H1 (cell line): Measurements from ENCODE around the gene P2RX2. TPM values are rescaled to one million over a fixed set of nuclear protein-coding genes. Genes with fewer than 3 reads are reported as not detected.

Source experiments
- CTCF ChIA-PET: fragments of 300-600 bp; sonication (Branson Sonifier 250); formaldehyde crosslinking; loops from one replicate; lab custom pipeline; 2021; ENCODE audit not compliant: partially characterized antibody; lab: Charles Lee
- POLR2A ChIA-PET: fragments of 300-600 bp; sonication (Branson Sonifier 250); formaldehyde crosslinking; loops from one replicate; lab custom pipeline; 2021; ENCODE audit warnings: inconsistent platforms; ENCODE audit not compliant: partially characterized antibody; lab: Charles Lee
- DNase-seq, 2 experiments: peaks; one replicate each; pipeline versions ENCODE4 v3.0.0 to v3.0.0-alpha.2; 2010 to 2022; ENCODE audit warnings: low spot score in 2 of 2, low read depth in 1 of 2, mixed read lengths in 1 of 2
- FAIRE-seq: peaks from 2 replicates; lab custom pipeline; 2011; peaks lifted over from hg19 to GRCh38; lab: Jason Lieb, UNC
- H2AFZ ChIP-seq: 2 replicates; pipeline ENCODE4 v1.8.1; 2012; ENCODE audit warnings: low read length, inconsistent platforms
- H2AK5ac ChIP-seq: 2 replicates; pipeline ENCODE4 v1.6.1; 2013; ENCODE audit warnings: low read depth, low read length
- H2BK120ac ChIP-seq: replicated peaks from 2 replicates; pipeline ENCODE3; 2013; ENCODE audit warnings: low read depth, low read length, inconsistent platforms
- H2BK12ac ChIP-seq: 2 replicates; pipeline ENCODE4 v1.6.1; 2013; ENCODE audit warnings: low read depth, low read length
- H2BK15ac ChIP-seq: 2 replicates; pipeline ENCODE4 v1.6.1; 2013; ENCODE audit warnings: low read length
- H2BK20ac ChIP-seq: 2 replicates; pipeline ENCODE4 v1.6.1; 2013; ENCODE audit warnings: low read length
- H2BK5ac ChIP-seq: 2 replicates; pipeline ENCODE4 v1.6.1; 2013; ENCODE audit warnings: low read depth, low read length
- H3K14ac ChIP-seq: 2 replicates; pipeline ENCODE4 v1.6.1; 2013; ENCODE audit warnings: inconsistent platforms; ENCODE audit not compliant: insufficient read length
- H3K18ac ChIP-seq: 2 replicates; pipeline ENCODE4 v1.6.1; 2013; ENCODE audit warnings: low read length; ENCODE audit errors: extremely low read depth
- H3K23ac ChIP-seq: 2 replicates; pipeline ENCODE4 v1.6.1; 2013; ENCODE audit warnings: inconsistent platforms; ENCODE audit not compliant: insufficient read length
- H3K23me2 ChIP-seq: 2 replicates; pipeline ENCODE4 v1.6.1; 2013; ENCODE audit warnings: low read depth, low read length
- H3K27ac ChIP-seq: 2 replicates; pipeline ENCODE4 v1.6.1; 2011; ENCODE audit warnings: low read depth, low read length, inconsistent platforms
- H3K27me3 ChIP-seq, 4 experiments: replicated peaks in 1 of 4; 1 replicate in 1 of 4; 2 replicates in 3 of 4; pipeline versions ENCODE4 v1.6.1 to v1.8.1; 2011 to 2013; ENCODE audit warnings: low read length in 3 of 4, mild to moderate bottlenecking in 3 of 4, inconsistent platforms in 2 of 4, mixed read lengths in 2 of 4, moderate library complexity in 1 of 4; ENCODE audit not compliant: control insufficient read depth in 3 of 4, insufficient read depth in 3 of 4; ENCODE audit errors: extremely low read depth in 1 of 4
- H3K36me3 ChIP-seq, 4 experiments: 2 replicates each; pipeline versions ENCODE4 v1.6.1 to v1.8.1; 2011 to 2013; ENCODE audit warnings: mild to moderate bottlenecking in 4 of 4, low read length in 3 of 4, moderate library complexity in 2 of 4, control low read depth in 1 of 4, inconsistent platforms in 1 of 4; ENCODE audit not compliant: insufficient read depth in 4 of 4, control insufficient read depth in 2 of 4
- H3K4ac ChIP-seq: replicated peaks from 2 replicates; pipeline ENCODE3; 2013; ENCODE audit warnings: low read length, low read depth, mixed read lengths, inconsistent platforms; ENCODE audit not compliant: insufficient read length
- H3K4me1 ChIP-seq, 4 experiments: replicated peaks in 1 of 4; 1 replicate in 1 of 4; 2 replicates in 3 of 4; pipeline versions ENCODE4 v1.6.1 to v1.8.1; 2011 to 2013; ENCODE audit warnings: low read length in 3 of 4, inconsistent platforms in 2 of 4, mixed read lengths in 1 of 4; ENCODE audit not compliant: insufficient read depth in 4 of 4, control insufficient read depth in 3 of 4
- H3K4me2 ChIP-seq, 2 experiments: 2 replicates each; pipeline versions ENCODE4 v1.6.1 to v1.8.1; 2011 to 2013; ENCODE audit warnings: low read depth in 2 of 2, low read length in 2 of 2, control low read depth in 1 of 2, inconsistent platforms in 1 of 2, mild to moderate bottlenecking in 1 of 2; ENCODE audit not compliant: insufficient read depth in 1 of 2
- H3K4me3 ChIP-seq, 4 experiments: fragments of 200-600, 300-600 bp in 1 of 4; sonication (generic), shearing (Covaris generic), sonication (Bioruptor Twin) in 1 of 4; 2 replicates each; pipeline versions ENCODE4 v1.5.1 to v1.8.1; 2011 to 2016; ENCODE audit warnings: low read length in 4 of 4, low read depth in 3 of 4, control low read depth in 2 of 4, inconsistent platforms in 2 of 4, mild to moderate bottlenecking in 2 of 4, mixed read lengths in 1 of 4, moderate library complexity in 1 of 4; ENCODE audit not compliant: insufficient read depth in 2 of 4; ENCODE audit errors: extremely low read depth in 1 of 4
- H3K56ac ChIP-seq: replicated peaks from 2 replicates; pipeline ENCODE3; 2013; ENCODE audit warnings: low read depth, mild to moderate bottlenecking, mixed read lengths, low read length, inconsistent platforms; ENCODE audit not compliant: insufficient read length
- H3K79me1 ChIP-seq: 2 replicates; pipeline ENCODE4 v1.6.1; 2013; ENCODE audit warnings: low read depth, low read length, control low read depth
- H3K79me2 ChIP-seq, 2 experiments: 2 replicates each; pipeline versions ENCODE4 v1.6.1 to v1.8.1; 2012 to 2013; ENCODE audit warnings: low read length in 2 of 2, mild to moderate bottlenecking in 2 of 2, inconsistent platforms in 1 of 2; ENCODE audit not compliant: insufficient read depth in 2 of 2, control insufficient read depth in 1 of 2
- H3K9ac ChIP-seq, 4 experiments: replicated peaks in 1 of 4; 1 replicate in 1 of 4; 2 replicates in 3 of 4; pipeline versions ENCODE4 v1.6.1 to v1.8.1; 2011 to 2013; ENCODE audit warnings: low read depth in 3 of 4, low read length in 3 of 4, control low read depth in 2 of 4, mild to moderate bottlenecking in 2 of 4, moderate library complexity in 2 of 4, inconsistent platforms in 1 of 4; ENCODE audit errors: extremely low read depth in 1 of 4
- H3K9me3 ChIP-seq, 2 experiments: 2 replicates each; pipeline versions ENCODE4 v1.6.1 to v1.8.1; 2012 to 2013; ENCODE audit warnings: mild to moderate bottlenecking in 2 of 2, moderate library complexity in 2 of 2, control low read depth in 1 of 2, inconsistent platforms in 1 of 2, low read depth in 1 of 2, low read length in 1 of 2, mixed read lengths in 1 of 2; ENCODE audit not compliant: insufficient read depth in 2 of 2
- H4K20me1 ChIP-seq, 2 experiments: replicated peaks in 1 of 2; 2 replicates each; pipeline versions ENCODE3 to v1.8.1; 2011 to 2013; ENCODE audit warnings: inconsistent platforms in 2 of 2, low read length in 2 of 2, mild to moderate bottlenecking in 1 of 2; ENCODE audit not compliant: insufficient read depth in 2 of 2, control insufficient read depth in 1 of 2
- H4K5ac ChIP-seq: 2 replicates; pipeline ENCODE4 v1.6.1; 2013; ENCODE audit warnings: low read length, low read depth, mixed read lengths, inconsistent platforms; ENCODE audit not compliant: insufficient read length
- H4K8ac ChIP-seq: 2 replicates; pipeline ENCODE4 v1.8.0; 2013; ENCODE audit warnings: mild to moderate bottlenecking, moderate library complexity, low read length, inconsistent platforms; ENCODE audit not compliant: insufficient read depth; ENCODE audit errors: extremely low read depth
- H4K91ac ChIP-seq: replicated peaks from 2 replicates; pipeline ENCODE3; 2013; ENCODE audit warnings: low read length, mixed read lengths, inconsistent platforms; ENCODE audit not compliant: insufficient read length
- BACH1 ChIP-seq: IDR thresholded peaks from 2 replicates; pipeline ENCODE4 v1.6.1; 2012; ENCODE audit warnings: low read length, improper control_type of control experiment
- BRCA1 ChIP-seq: IDR thresholded peaks from 2 replicates; pipeline ENCODE4 v1.6.1; 2012; ENCODE audit warnings: low read depth, low read length, improper control_type of control experiment
- CBX5 ChIP-seq: fragments of 300-800, 300-1000 bp; sonication (generic); IDR thresholded peaks from 2 replicates; pipeline ENCODE4 v1.7.1; 2016; ENCODE audit warnings: antibody characterized with exemption, low read length, low read depth
- CHD1 ChIP-seq: IDR thresholded peaks from 2 replicates; pipeline ENCODE4 v1.6.1; 2012; ENCODE audit warnings: low read depth, low read length, improper control_type of control experiment
- CTBP2 ChIP-seq: IDR thresholded peaks from 2 replicates; pipeline ENCODE4 v1.7.0; 2011; ENCODE audit warnings: borderline replicate concordance, mild to moderate bottlenecking, moderate library complexity, mixed read lengths, low read length; ENCODE audit not compliant: insufficient read depth, insufficient read length
- GTF2F1 ChIP-seq: IDR thresholded peaks from 2 replicates; pipeline ENCODE4 v1.6.1; 2012; ENCODE audit warnings: low read depth, low read length, improper control_type of control experiment, borderline replicate concordance
- NRF1 ChIP-seq: IDR thresholded peaks from 2 replicates; pipeline ENCODE4 v1.6.1; 2011; ENCODE audit warnings: mild to moderate bottlenecking, low read depth, low read length, improper control_type of control experiment
- PHF8 ChIP-seq: fragments of 200-600 bp; sonication (generic); conservative IDR thresholded peaks from 2 replicates; pipeline ENCODE4 v1.7.1; 2012; ENCODE audit warnings: low read depth, mild to moderate bottlenecking, inconsistent platforms, low read length, moderate library complexity
- SIN3A ChIP-seq, 2 experiments: IDR thresholded peaks in 1 of 2; conservative IDR thresholded peaks in 1 of 2; 2 replicates each; pipeline ENCODE4 v1.6.1; 2011 to 2012; ENCODE audit warnings: low read length in 2 of 2, improper control_type of control experiment in 1 of 2, low read depth in 1 of 2, mild to moderate bottlenecking in 1 of 2
- SIX5 ChIP-seq: IDR thresholded peaks from 2 replicates; pipeline ENCODE4 v1.6.1; 2011; ENCODE audit warnings: mild to moderate bottlenecking, low read depth, low read length
- SP2 ChIP-seq: IDR thresholded peaks from 2 replicates; pipeline ENCODE4 v1.6.1; 2012; ENCODE audit warnings: mild to moderate bottlenecking, low read length, inconsistent platforms
- SP4 ChIP-seq: IDR thresholded peaks from 2 replicates; pipeline ENCODE4 v1.6.1; 2012; ENCODE audit warnings: low read length, inconsistent platforms
- SUZ12 ChIP-seq: fragments of 200-600 bp; sonication (generic); IDR thresholded peaks from 2 replicates; pipeline ENCODE4 v1.6.1; 2012; ENCODE audit warnings: mild to moderate bottlenecking, inconsistent platforms, low read length, moderate library complexity, mixed read lengths
- TEAD4 ChIP-seq: IDR thresholded peaks from 2 replicates; pipeline ENCODE4 v1.6.1; 2012; ENCODE audit warnings: low read depth, low read length, inconsistent platforms, mixed read lengths
- WGBS, 2 experiments: shearing (Covaris generic) in 1 of 2; methylation state at CpG; one replicate each; pipeline versions ENCODE4 v1.1.6 to v1.1.7; 2013 to 2015; ENCODE audit warnings: low lambda C conversion rate in 2 of 2, mixed read lengths in 2 of 2, inconsistent platforms in 1 of 2, low coverage in 1 of 2, missing lambda C conversion rate in 1 of 2; ENCODE audit not compliant: insufficient replicate concordance in 2 of 2, insufficient coverage in 1 of 2, insufficient read length in 1 of 2; ENCODE audit errors: extremely low coverage in 1 of 2, missing lambda C conversion rate in 1 of 2; 5-methylcytosine and 5-hydroxymethylcytosine counted together
- polyA plus RNA-seq, 7 experiments: library from polyadenylated mRNA; depleted of rRNA in 3 of 7; stranded (reverse) in 5 of 7; unstranded in 2 of 7; fragments of >200 nt in 5 of 7; fragments of 200-250 nt in 2 of 7; gene quantifications; 1 replicate in 5 of 7; 2 replicates in 1 of 7; 4 replicates in 1 of 7; pipeline versions ENCODE4 v1.2.1 to v1.2.3, GENCODE V29; 2011 to 2013; ENCODE audit warnings: missing spikeins in 2 of 7, mixed read lengths in 2 of 7
- total RNA-seq: library from RNA; stranded (reverse); fragmentation: NEBNext Ultra II Directional; extraction: Animal tissue kit (Norgen Biotek cat#: 25700); gene quantifications from 2 replicates; pipeline ENCODE4 v1.2.1, GENCODE V29; 2021
- TF ChIP-seq, protein P1 (sequence below): IDR thresholded peaks from 2 replicates; pipeline ENCODE4 v1.6.1; 2012; ENCODE audit warnings: inconsistent platforms

The P2RX2 gene
- total and polyA plus RNA-seq, 2 of the 8 experiments (the other 6 are each of a cell fraction or from before 2014, with no cell fraction given), result 0.84 to 2.2 TPM

DNA sequence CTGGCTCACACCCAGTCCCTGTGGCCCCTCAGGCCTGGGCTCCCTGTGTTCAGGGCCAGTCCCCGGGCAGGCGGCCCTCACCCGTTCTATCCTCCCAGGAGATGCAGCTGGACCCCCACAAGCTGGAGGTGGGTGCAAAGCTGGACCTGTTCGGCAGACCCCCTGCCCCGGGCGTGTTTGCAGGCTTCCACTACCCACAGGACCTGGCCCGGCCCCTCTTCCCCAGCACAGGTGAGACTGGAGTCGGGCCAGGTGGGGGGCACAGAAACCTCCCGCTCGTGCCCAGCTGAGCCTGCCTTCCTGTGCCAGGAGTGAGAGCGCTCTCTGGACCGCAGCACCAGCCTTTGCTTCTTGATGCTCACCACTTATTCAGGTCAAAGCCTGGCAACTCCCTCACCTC lies 41.9 kb upstream of the P2RX2 start:
- H3K36me3 ChIP-seq, result peaks cover 3 to 52% (median 19%) of the 10 kb centered on the region in 4 experiments; a peak in 7 of 8 replicates
- TF ChIP-seq SP4 (no peak), GTF2F1 (no peak), SP2 (no peak), PHF8 (no peak), CHD1 (no peak), NRF1 (no peak), TEAD4 (no peak), BACH1 (no peak), CBX5 (no peak), SIN3A (conservative IDR thresholded peaks at IDR 0.05 in 1 of 2, IDR thresholded peaks at IDR 0.05 in 1 of 2; ENCODE audit: low read depth in 1 of 2, low read length in 2 of 2) (no peak), CTBP2 (no peak), BRCA1 (no peak), SIX5 (no peak), SUZ12 (no peak)
- TF ChIP-seq, protein P1, sequence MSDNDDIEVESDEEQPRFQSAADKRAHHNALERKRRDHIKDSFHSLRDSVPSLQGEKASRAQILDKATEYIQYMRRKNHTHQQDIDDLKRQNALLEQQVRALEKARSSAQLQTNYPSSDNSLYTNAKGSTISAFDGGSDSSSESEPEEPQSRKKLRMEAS, result no peak

More for the DNA sequence above, 41.9 kb upstream of the P2RX2 start:
- 95% methylated on average over 12 of the region's 12 CpGs; no CpG with 5 or more reads in 1 of the 2 experiments for WGBS, 2 experiments
- no peak overlapping the region for H2BK5ac ChIP-seq
- no peak overlapping the region for H3K27ac ChIP-seq
- no peak overlapping the region for H3K4me3 ChIP-seq
- no peak overlapping the region for H2AK5ac ChIP-seq
- H3K27me3 ChIP-seq, result peaks cover 0 to 4% (median 3%) of the 10 kb centered on the region in 4 experiments; a peak in 2 of 7 replicates
- H2BK12ac ChIP-seq, result no peak overlapping the region
- H2BK120ac ChIP-seq, result no peak overlapping the region
- H3K79me2 ChIP-seq, result no peaks in the 10 kb centered on the region
- POLR2A ChIA-PET, result interaction anchor here (0.9 to 1.2 kb wide), 2 partner anchors 9 to 25 kb away, joined by 3 to 4 read pairs; no protein-coding TSS in a partner anchor
- H4K5ac ChIP-seq, result no peak overlapping the region
- no peak overlapping the region for H3K23ac ChIP-seq
- H2AFZ ChIP-seq, result no peak overlapping the region
- H3K4me1 ChIP-seq, result no peaks in the 10 kb centered on the region
- H2BK20ac ChIP-seq, result no peak overlapping the region
- no peak overlapping the region for H3K56ac ChIP-seq
- FAIRE-seq (no peak), DNase-seq (no peak)
- H3K79me1 ChIP-seq, result peaks cover 2% of the 10 kb centered on the region; the same call in 1 of the 2 replicates
- CTCF ChIA-PET, result interaction anchor here (1.1 to 2.0 kb wide), 2 partner anchors 9 to 161 kb away, joined by 3 to 8 read pairs; no protein-coding TSS in a partner anchor
- no peak overlapping the region for H3K18ac ChIP-seq
- no peak overlapping the region for H3K14ac ChIP-seq
- no peaks in the 10 kb centered on the region for H3K23me2 ChIP-seq
- no peaks in the 10 kb centered on the region for H3K9me3 ChIP-seq
- H4K91ac ChIP-seq, result no peak overlapping the region
- no peak overlapping the region; the same call in 1 of the 2 replicates for H4K8ac ChIP-seq
- peaks cover 17 to 40% of the 10 kb centered on the region in 2 experiments for H4K20me1 ChIP-seq
- H3K4ac ChIP-seq, result no peak overlapping the region
- no peak overlapping the region for H2BK15ac ChIP-seq
- H3K4me2 ChIP-seq, result no peak overlapping the region
- H3K9ac ChIP-seq, result no peak overlapping the region
